CD14-positive monocyte (primary cell): ENCODE results near the gene DGKQ. TPM values are rescaled to one million over a fixed set of nuclear protein-coding genes. Genes with fewer than 3 reads are reported as not detected.
A peak's percentile ranks its signal among the peaks of the same experiment; 100 is the strongest.
"Not testable (repeated sequence)": the region's sequence is repeated elsewhere in the genome, so short reads cannot be mapped to it uniquely, and the experiment has no call there.

Experiments used
- DNase-seq, 3 donors: peaks; one replicate each; pipeline ENCODE4 v3.0.0-alpha.2; 2011 to 2022
- H2AFZ ChIP-seq: 2 replicates; pipeline ENCODE4 v1.6.0; 2012; ENCODE audit warnings: mild to moderate bottlenecking, low read depth, low read length, inconsistent platforms; ENCODE audit not compliant: insufficient read depth, poor library complexity, severe bottlenecking
- H3K27ac ChIP-seq, 2 donors: 1 replicate in 1 of 2; 2 replicates in 1 of 2; pipeline ENCODE4 v1.5.1; 2012 to 2013; ENCODE audit warnings: low read length in 2 of 2, control low read depth in 1 of 2, inconsistent platforms in 1 of 2, low read depth in 1 of 2, mild to moderate bottlenecking in 1 of 2
- H3K27me3 ChIP-seq, 2 donors: one replicate each; pipeline versions ENCODE4 v1.6.0 to v1.6.1; 2011 to 2013; ENCODE audit warnings: low read length in 2 of 2; ENCODE audit not compliant: control insufficient read depth in 2 of 2, insufficient read depth in 2 of 2
- H3K36me3 ChIP-seq, 2 donors: replicated peaks in 1 of 2; 1 replicate in 1 of 2; 2 replicates in 1 of 2; pipeline versions ENCODE4 v1.5.1 to v1.6.1; 2012 to 2013; ENCODE audit warnings: low read length in 2 of 2, control low read depth in 1 of 2, inconsistent platforms in 1 of 2, mild to moderate bottlenecking in 1 of 2; ENCODE audit not compliant: insufficient read depth in 2 of 2, control insufficient read depth in 1 of 2
- H3K4me1 ChIP-seq, 2 donors: 1 replicate in 1 of 2; 2 replicates in 1 of 2; pipeline versions ENCODE4 v1.5.1 to v1.6.1; 2012 to 2013; ENCODE audit warnings: low read length in 2 of 2, control low read depth in 1 of 2, inconsistent platforms in 1 of 2, mild to moderate bottlenecking in 1 of 2, moderate library complexity in 1 of 2; ENCODE audit not compliant: insufficient read depth in 2 of 2, control insufficient read depth in 1 of 2
- H3K4me2 ChIP-seq: replicated peaks from 2 replicates; pipeline ENCODE3; 2012; ENCODE audit warnings: low read length, moderate library complexity, mild to moderate bottlenecking; ENCODE audit not compliant: poor library complexity, severe bottlenecking; ENCODE audit errors: extremely low read depth
- H3K4me3 ChIP-seq, 3 experiments: fragments of 200-600 bp in 1 of 3; sonication (generic) in 1 of 3; replicated peaks in 1 of 3; 1 replicate in 2 of 3; 2 replicates in 1 of 3; pipeline ENCODE4 v1.5.1; 2011 to 2013; ENCODE audit warnings: low read length in 3 of 3, mild to moderate bottlenecking in 3 of 3, control low read depth in 2 of 3, low read depth in 2 of 3, inconsistent platforms in 1 of 3, moderate library complexity in 1 of 3
- H3K79me2 ChIP-seq: 2 replicates; pipeline ENCODE4 v1.6.0; 2012; ENCODE audit warnings: mild to moderate bottlenecking, control low read depth, inconsistent platforms, low read length, moderate library complexity; ENCODE audit not compliant: insufficient read depth
- H3K9ac ChIP-seq: 2 replicates; pipeline ENCODE4 v1.6.0; 2017; ENCODE audit warnings: low read length, mild to moderate bottlenecking; ENCODE audit not compliant: insufficient read depth, poor library complexity, severe bottlenecking
- H3K9me3 ChIP-seq, 2 donors: replicated peaks in 1 of 2; 1 replicate in 1 of 2; 2 replicates in 1 of 2; pipeline versions ENCODE4 v1.5.1 to v1.6.1; 2012 to 2013; ENCODE audit warnings: low read length in 2 of 2, control low read depth in 1 of 2; ENCODE audit not compliant: control insufficient read depth in 1 of 2, insufficient read depth in 1 of 2
- H4K20me1 ChIP-seq: 2 replicates; pipeline ENCODE4 v1.6.0; 2012; ENCODE audit warnings: mild to moderate bottlenecking, low read length, control low read depth, moderate library complexity; ENCODE audit not compliant: insufficient read depth
- H3K27ac Mint-ChIP-seq, 7 donors: one replicate each; pipeline ENCODE4 v1.8.0; 2020; ENCODE audit warnings: mild to moderate bottlenecking in 7 of 7, mixed read lengths in 7 of 7, moderate library complexity in 6 of 7, inconsistent platforms in 2 of 7
- H3K27me3 Mint-ChIP-seq, 3 donors: one replicate each; pipeline ENCODE4 v1.8.0; 2021 to 2022; ENCODE audit warnings: low read depth in 3 of 3, mild to moderate bottlenecking in 3 of 3, mixed read lengths in 3 of 3, moderate library complexity in 3 of 3, inconsistent platforms in 1 of 3
- H3K36me3 Mint-ChIP-seq, 2 donors: one replicate each; pipeline ENCODE4 v1.8.0; 2020; ENCODE audit warnings: mixed read lengths in 2 of 2, inconsistent platforms in 1 of 2, mild to moderate bottlenecking in 1 of 2
- H3K4me1 Mint-ChIP-seq: one replicate; pipeline ENCODE4 v1.8.0; 2020; ENCODE audit warnings: mild to moderate bottlenecking, mixed read lengths
- H3K4me3 Mint-ChIP-seq, 2 donors: one replicate each; pipeline ENCODE4 v1.8.0; 2020; ENCODE audit warnings: mild to moderate bottlenecking in 2 of 2, mixed read lengths in 2 of 2, moderate library complexity in 1 of 2
- H3K9me3 Mint-ChIP-seq, 7 donors: one replicate each; pipeline ENCODE4 v1.8.0; 2020 to 2022; ENCODE audit warnings: mixed read lengths in 7 of 7, mild to moderate bottlenecking in 6 of 7, moderate library complexity in 6 of 7, inconsistent platforms in 2 of 7
- CTCF ChIP-seq: fragments of 200-600 bp; IDR thresholded peaks from one replicate; pipeline ENCODE4 v1.8.0; 2022; ENCODE audit warnings: antibody characterized with exemption, mild to moderate bottlenecking
- WGBS: methylation state at CpG from one replicate; pipeline ENCODE4 v1.1.5; 2013; ENCODE audit warnings: missing lambda C conversion rate; ENCODE audit not compliant: insufficient coverage; 5-methylcytosine and 5-hydroxymethylcytosine counted together
- intact Hi-C, 2 donors: fragments of 100-400 bp; cut with micrococcal nuclease; formaldehyde crosslinking; loops; one replicate each; pipeline versions ENCODE4 v1.15.0 to v1.15.1; 2023
- polyA plus RNA-seq, 3 donors: library from polyadenylated mRNA; depleted of rRNA in 1 of 3; unstranded in 2 of 3; stranded (reverse) in 1 of 3; fragments of 300-500 nt in 2 of 3; fragments of >200 nt in 1 of 3; fragmentation: Illumina TruSeq in 2 of 3; gene quantifications; 1 replicate in 2 of 3; 2 replicates in 1 of 3; pipeline ENCODE4 v1.2.3, GENCODE V29; 2012 to 2021

DGKQ gene
- polyA plus RNA-seq, 3 donors: 0.58 to 23.1 (median 2.4) TPM

DNA sequence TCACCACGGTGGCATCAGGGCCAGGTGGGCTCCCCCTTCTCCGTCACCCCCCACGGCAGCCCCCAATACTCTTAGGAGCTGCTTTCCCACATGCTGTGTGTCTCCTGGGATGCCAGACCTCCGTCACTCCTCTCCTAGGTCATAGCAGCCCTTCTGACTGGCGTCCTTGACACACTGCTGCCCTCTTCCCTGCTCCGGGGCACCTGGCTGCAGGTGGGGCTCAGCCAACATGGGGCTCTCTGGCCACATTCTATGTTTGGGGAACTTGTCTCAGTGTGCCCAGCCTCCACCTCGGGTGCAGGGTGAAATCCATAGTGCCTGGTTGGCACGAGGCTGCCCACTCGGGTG, 27.3 kb downstream of the DGKQ start:
- no peak overlapping the region for H3K9ac ChIP-seq
- Mint-ChIP-seq H3K36me3 (peaks cover 24 to 29% of the 10 kb centered on the region in 2 donors), H3K9me3 (peaks cover 0 to 2% (median 0%) of the 10 kb centered on the region in 7 donors), H3K27me3 (peaks cover 0 to 14% (median 2%) of the 10 kb centered on the region in 3 donors), H3K4me1 (peaks cover 3% of the 10 kb centered on the region), H3K27ac (peak overlapping the region in 1 of 7 donors; percentile 40), H3K4me3 (peak overlapping the region in 1 of 2 donors; percentile 13)
- DNase-seq: no peak
- H2AFZ ChIP-seq: no peak overlapping the region
- peaks cover 20% of the 10 kb centered on the region for H3K79me2 ChIP-seq
- H4K20me1 ChIP-seq: peaks cover 54% of the 10 kb centered on the region
- WGBS: 84% methylated on average over 8 of the region's 9 CpGs
- H3K4me2 ChIP-seq: no peak overlapping the region
- H3K4me1 ChIP-seq: no peaks in the 10 kb centered on the region
- no peaks in the 10 kb centered on the region for H3K9me3 ChIP-seq
- intact Hi-C loops: no loop called here
- no peak overlapping the region for H3K27ac ChIP-seq
- peaks cover 6 to 13% of the 10 kb centered on the region in 2 donors for H3K36me3 ChIP-seq
- H3K4me3 ChIP-seq: no peak overlapping the region
- no peak for TF ChIP-seq CTCF
- H3K27me3 ChIP-seq: peaks cover 0 to 4% of the 10 kb centered on the region in 2 donors

DNA sequence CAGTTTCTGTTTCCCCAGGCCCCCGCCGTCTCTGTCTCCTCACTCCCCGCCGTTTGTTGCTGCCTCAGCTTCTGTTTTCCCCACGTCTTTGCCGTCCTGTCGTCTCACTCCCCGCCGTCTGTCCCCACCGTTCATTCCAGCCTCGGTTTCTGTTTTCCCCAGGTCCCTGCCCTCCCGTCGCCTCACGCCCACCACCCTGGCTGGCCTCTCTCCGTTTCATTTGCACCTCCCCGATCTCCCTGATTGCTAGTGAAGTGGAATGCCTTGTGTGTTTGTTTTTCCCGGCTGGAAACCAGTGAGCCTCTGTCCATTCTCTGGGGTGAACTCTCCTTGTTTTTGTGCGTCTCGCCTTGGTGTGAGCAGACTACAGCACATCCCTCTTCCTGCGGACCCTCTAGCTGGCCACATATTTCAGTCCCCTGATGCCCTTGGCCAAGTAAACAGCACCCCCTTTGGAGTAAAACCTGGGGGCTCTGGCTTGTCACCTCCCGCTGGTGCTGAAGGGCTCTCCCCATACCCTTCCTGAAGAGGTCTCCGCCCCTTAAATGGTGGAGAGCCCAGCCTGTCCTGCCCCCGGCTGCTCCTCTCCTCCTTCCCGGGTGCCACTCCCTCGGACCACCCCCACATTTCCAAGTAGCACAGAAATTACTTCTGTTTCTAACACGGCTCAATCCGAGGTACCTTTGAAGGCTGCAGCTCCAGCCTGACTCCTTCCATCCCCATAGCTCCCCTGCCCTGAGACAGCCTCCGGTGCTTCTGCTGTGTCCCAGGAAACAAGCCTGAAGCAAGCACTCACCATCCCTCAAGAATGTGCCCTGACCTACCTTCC, 27.9 kb downstream of the DGKQ start:
- Mint-ChIP-seq H3K4me3 (peak overlapping the region in 1 of 2 donors; percentile 51), H3K4me1 (peaks cover 5% of the 10 kb centered on the region), H3K9me3 (peaks cover 0 to 2% (median 0%) of the 10 kb centered on the region in 7 donors), H3K36me3 (peaks cover 24 to 26% of the 10 kb centered on the region in 2 donors), H3K27me3 (peaks cover 0 to 14% (median 2%) of the 10 kb centered on the region in 3 donors), H3K27ac (no peak overlapping the region)
- Histone ChIP-seq H3K9ac (no peak overlapping the region), H3K4me2 (no peak overlapping the region), H2AFZ (no peak overlapping the region), H3K27me3 (peaks cover 0 to 4% of the 10 kb centered on the region in 2 donors), H3K4me1 (peaks cover 1 to 2% of the 10 kb centered on the region in 2 donors), H3K4me3 (no peak overlapping the region), H3K79me2 (peaks cover 20% of the 10 kb centered on the region), H3K27ac (no peak overlapping the region), H4K20me1 (peaks cover 54% of the 10 kb centered on the region), H3K36me3 (peaks cover 6 to 12% of the 10 kb centered on the region in 2 donors), H3K9me3 (no peaks in the 10 kb centered on the region)
- no peak for DNase-seq
- WGBS: 89% methylated on average over 20 of the region's 28 CpGs
- no peak for TF ChIP-seq CTCF
- intact Hi-C loops: no loop called here

DNA sequence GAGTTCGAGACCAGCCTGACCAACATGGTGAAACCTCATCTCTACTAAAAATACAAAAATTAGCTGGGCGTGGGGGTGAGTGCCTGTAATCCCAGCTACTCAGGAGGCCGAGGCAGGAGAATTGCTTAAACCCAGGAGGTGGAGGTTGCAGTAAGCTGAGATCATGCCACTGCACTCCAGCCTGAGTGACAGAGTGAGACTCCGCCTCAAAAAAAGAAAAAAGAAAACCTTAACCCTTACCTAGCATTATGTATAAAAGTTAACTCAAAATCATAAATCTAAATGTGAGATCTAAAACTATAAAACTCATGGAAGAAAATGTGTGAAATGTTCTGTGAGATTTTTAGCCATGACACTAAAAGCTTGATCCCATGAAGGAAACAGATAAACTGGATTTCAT, 33.9 kb downstream of the DGKQ start:
- H3K4me3 Mint-ChIP-seq, H3K4me3 ChIP-seq, H3K27ac ChIP-seq, DNase-seq, H4K20me1 ChIP-seq, H3K27me3 Mint-ChIP-seq, H3K9me3 Mint-ChIP-seq, H3K9me3 ChIP-seq, H2AFZ ChIP-seq, H3K4me2 ChIP-seq, H3K9ac ChIP-seq, H3K27me3 ChIP-seq, H3K27ac Mint-ChIP-seq: not testable (repeated sequence)
- intact Hi-C loops: loop anchor here (5.0 to 10.0 kb wide), 2 partner anchors 33 to 245 kb away; partner anchors contain the start of gene DGKQ (in 1 of the 2)
- H3K36me3 Mint-ChIP-seq: peaks cover 6 to 13% of the 10 kb centered on the region in 2 donors
- Histone ChIP-seq H3K4me1 (peaks cover 36 to 40% of the 10 kb centered on the region in 2 donors), H3K36me3 (peaks cover 3 to 12% of the 10 kb centered on the region in 2 donors), H3K79me2 (peaks cover 44% of the 10 kb centered on the region)
- H3K4me1 Mint-ChIP-seq: peaks cover 47% of the 10 kb centered on the region
- no CpG with 5 or more reads among the region's 4 CpGs for WGBS
